Stimulated activated CD8-positive, alpha-beta memory T cell treated with anti-CD3 and anti-CD28 coated beads, Interleukin-15, amount 100 ng/mL, for 4 hours (primary cell): ENCODE measurements around the gene SLC9B1.

ENCODE experiments used
- DNase-seq, 2 donors: peaks; one replicate each; pipeline ENCODE4 v3.0.0-alpha.2; 2020; ENCODE audit warnings: low read depth in 2 of 2

The SLC9B1 gene

GRCh38 chr4:103019308-103020124 lies at the start of gene SLC9B1:
Gene SLC9B1, minus strand, starts transcription at chr4:103019705. Its CDS starts 27,994 bp downstream, at chr4:102991711.
- DNase-seq, result peak; percentile 89

GRCh38 chr4:103067841-103068547 lies 48.5 kb upstream of the SLC9B1 start:
- DNase-seq, result no peak

- DNase-seq, result no peak
Observed at GRCh38 chr4:103060453-103061148, 41.1 kb upstream of the SLC9B1 start.

GRCh38 chr4:103054030-103054429 lies 34.5 kb upstream of the SLC9B1 start:
- no peak for DNase-seq

GRCh38 chr4:103052779-103053178 lies 33.3 kb upstream of the SLC9B1 start:
- no peak for DNase-seq

GRCh38 chr4:103052145-103052544 lies 32.6 kb upstream of the SLC9B1 start:
- DNase-seq, result no peak

- DNase-seq, result no peak
Observed at GRCh38 chr4:103050736-103051436, 31.4 kb upstream of the SLC9B1 start.

- DNase-seq, result no peak
Observed at GRCh38 chr4:103046416-103047290, 27.1 kb upstream of the SLC9B1 start.

GRCh38 chr4:103044183-103044582 lies 24.7 kb upstream of the SLC9B1 start:
- no peak for DNase-seq

GRCh38 chr4:103036169-103036568 lies 16.7 kb upstream of the SLC9B1 start:
- no peak for DNase-seq

GRCh38 chr4:103032574-103032973 lies 13.1 kb upstream of the SLC9B1 start:
- DNase-seq, result no peak

- DNase-seq, result no peak
Observed at GRCh38 chr4:103030791-103031190, 11.3 kb upstream of the SLC9B1 start.

- DNase-seq, result no peak
Observed at GRCh38 chr4:103029300-103029699, 9.8 kb upstream of the SLC9B1 start.

- DNase-seq, result no peak
Observed at GRCh38 chr4:103026868-103027267, 7.4 kb upstream of the SLC9B1 start.

GRCh38 chr4:103024996-103025395 lies 5.5 kb upstream of the SLC9B1 start:
- DNase-seq, result no peak

- no peak for DNase-seq
Observed at GRCh38 chr4:103021120-103021519, 1.6 kb upstream of the SLC9B1 start.

GRCh38 chr4:103018391-103019307 lies 856 bp downstream of the SLC9B1 start:
- DNase-seq, result no peak

GRCh38 chr4:103012551-103012950 lies 7.0 kb downstream of the SLC9B1 start:
- no peak for DNase-seq

GRCh38 chr4:103012060-103012459 lies 7.4 kb downstream of the SLC9B1 start:
- no peak for DNase-seq
